Stimulated activated CD4-positive, alpha-beta T cell treated with anti-CD3 and anti-CD28 coated beads, TNF-alpha, amount 100 ng/mL, for 48 hours (primary cell): ENCODE measurements around the gene AKR7A3.

Experiments
- DNase-seq, 3 donors: peaks; one replicate each; pipeline ENCODE4 v3.0.0-alpha.2; 2020; ENCODE audit warnings: low read depth in 3 of 3

AKR7A3 gene

GRCh38 chr1:19254416-19254815, 34.2 kb downstream of the AKR7A3 start:
- no peak for DNase-seq

DNA sequence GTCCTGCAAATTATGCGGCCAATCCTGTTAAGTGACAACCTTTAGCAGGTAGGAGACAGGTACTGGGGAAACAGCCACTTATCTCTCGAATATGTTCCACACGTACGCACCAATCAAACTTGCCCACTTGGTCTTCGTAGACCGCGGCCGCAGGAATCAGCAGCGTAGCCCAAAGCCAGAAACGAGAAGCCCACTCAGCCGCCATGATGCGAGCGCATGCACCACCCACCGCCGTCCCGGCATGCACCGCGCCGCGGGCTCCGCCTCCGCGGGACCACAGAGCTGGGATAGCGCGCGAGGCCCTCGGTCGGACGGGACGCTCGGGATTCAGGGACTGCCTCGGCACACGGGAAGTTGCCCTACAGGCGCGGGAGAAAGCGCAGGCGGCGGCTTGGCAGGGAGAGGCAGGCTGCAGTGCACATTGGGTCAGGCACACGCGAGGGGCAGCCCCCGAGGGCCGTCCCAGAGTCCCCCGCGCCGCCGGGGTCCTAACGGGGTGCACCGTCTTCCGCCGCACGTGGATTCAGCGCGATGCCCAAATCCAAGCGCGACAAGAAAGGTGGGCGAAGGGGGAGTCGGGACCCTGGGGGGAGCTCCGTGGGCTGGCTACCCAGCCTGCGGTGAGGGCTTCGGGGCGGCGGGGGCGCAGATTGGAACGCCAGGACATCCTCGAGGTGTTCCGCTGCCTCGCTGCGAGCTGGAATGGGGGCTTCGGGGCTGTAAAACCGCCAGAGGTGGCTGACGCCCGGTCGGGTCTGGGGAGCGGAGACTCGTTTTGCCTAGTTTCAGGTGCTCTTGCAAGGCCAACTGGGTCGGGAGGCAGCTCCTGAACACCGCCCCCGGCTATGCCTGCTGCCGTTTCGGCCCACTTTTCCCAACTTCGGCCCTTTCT, 37.0 kb downstream of the AKR7A3 start, which contains the start of the genes EMC1 and MRTO4:
EMC1 (minus strand) TSS at position 220 of the 892 bp plus-strand sequence; CDS start at position 205, 15 bp downstream.
MRTO4 (plus strand) TSS at position 501 of the 892 bp plus-strand sequence; CDS start at position 532, 31 bp downstream.
- peak; percentile 80 to 94 (median 83) for DNase-seq

DNA sequence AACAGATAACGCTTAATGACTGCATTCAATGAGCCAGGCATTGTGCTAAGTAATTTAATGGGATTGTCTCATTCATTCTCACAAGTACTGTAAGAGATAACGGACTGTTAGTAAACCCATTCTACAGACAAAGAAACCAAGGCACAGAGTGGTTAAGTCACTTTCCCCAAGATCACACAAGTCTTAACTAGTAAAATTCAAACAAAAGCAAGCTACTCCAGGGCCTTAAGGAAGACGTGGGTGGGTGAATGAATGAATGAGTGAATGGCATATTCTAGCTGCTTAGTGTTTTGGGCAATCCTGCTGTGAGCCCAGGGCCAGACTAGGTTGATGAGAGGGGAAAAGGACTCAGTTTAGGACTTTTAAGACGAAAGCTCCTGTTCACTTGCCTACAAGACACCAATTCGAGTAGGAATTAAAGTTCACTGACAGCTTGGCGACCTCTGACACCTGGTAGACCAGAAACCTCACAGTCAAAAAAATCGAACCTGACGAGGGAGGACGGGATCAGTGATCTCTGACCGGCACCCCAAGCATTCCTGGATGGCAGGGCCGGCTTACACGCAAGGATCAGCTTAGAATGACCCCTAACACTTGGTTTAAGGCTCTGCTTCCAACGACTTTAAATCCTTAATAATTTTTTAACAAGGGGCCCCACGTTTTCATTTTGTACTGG, 37.8 kb downstream of the AKR7A3 start:
- DNase-seq = no peak

DNA sequence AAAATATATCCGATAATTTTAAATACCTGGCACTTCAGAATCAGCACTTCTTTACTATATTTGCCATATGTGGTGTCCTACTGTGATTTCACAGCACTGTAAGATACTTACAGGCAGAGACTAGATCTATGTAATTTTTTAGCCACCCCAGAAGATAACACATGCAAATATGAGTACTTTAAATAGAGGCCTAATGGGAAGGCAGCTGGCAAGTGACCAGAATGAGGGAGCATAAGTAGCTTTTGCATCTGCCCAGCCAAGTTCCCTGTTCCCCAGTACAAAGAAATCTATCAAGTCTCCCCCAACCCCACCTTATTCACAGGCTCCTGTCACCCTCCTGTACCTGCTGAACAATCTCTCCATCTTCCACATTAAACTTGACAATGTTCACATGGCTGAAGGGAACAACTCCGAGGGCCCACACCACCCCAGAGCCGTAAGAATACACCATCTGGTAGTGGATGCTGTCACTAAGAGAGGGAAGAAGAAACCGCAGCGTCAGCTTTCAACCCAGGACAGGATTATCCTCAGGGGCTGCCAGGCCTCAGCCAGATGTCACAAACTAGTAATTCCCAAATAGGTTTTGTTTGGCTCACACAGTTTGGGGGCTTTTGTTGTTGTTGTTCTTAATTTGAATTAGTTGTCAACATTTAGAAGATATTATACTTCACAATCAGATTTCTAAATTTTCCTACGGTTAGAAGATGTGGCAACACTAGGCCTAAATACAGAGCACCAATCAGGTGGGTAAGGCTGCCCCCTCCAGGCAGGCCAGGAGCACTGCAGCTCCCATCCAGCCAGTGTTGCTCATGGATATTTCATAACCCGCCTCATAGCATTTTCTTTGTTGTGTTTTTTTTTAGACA, 47.7 kb downstream of the AKR7A3 start:
- peak; percentile 35 to 65 (median 49) for DNase-seq

DNA sequence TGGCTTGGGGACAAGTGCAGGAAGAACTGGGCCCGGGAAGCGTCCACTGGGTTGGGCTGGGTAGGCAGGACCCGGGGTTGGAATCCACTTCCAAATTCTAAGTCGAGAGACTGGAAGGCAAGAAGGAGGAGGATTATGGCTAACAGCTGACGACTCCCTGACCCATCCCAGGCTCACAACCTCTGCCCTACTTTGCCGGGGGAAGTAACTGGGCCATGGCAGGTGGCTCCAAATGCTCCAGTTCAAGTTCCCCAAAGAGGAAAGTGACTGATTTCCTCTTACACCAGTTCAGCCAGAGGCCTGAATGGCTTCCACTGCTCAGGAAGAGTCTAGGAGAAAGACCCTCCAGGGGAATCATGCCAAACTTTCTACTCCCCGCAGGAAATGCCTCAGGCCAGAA, 48.7 kb downstream of the AKR7A3 start:
- no peak for DNase-seq

- DNase-seq = no peak
Measured at GRCh38 chr1:19234224-19234623, 54.3 kb downstream of the AKR7A3 start.
